ENCODE results near the gene CDH22. TPM values are rescaled to one million over a fixed set of nuclear protein-coding genes. Genes with fewer than 3 reads are reported as not detected.

The CDH22 gene
- total and polyA plus RNA-seq, 2 donors (not counting 1 experiment from before 2014, with no cell fraction given), result not detected

DNA sequence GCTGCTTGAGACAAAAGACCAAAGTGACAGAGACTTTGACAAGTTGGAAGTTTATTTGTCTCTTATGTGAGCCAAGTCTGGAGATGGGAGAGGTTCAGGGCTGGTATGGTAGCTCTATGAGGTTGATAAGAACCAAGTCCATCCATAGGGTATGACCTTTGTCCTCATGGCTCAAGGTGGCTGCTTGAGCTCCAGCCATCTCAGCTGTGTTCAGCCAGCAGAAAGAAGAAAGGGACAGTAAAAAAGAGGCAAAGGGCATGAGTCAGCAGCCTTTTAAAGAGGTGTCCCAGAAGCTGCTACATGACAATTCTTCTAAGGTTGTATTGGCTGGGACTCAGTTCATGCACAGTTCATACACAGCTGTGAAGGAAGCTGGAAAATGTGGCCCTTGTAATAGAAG is 141.2 kb downstream of the CDH22 start:
- peaks cover 56% of the 10 kb centered on the region for H3K27me3 Mint-ChIP-seq
- Histone ChIP-seq H3K36me3 (replicated peaks in 1 of 2; ENCODE audit: control extremely low read depth in 1 of 2, control insufficient read depth in 1 of 2, extremely low read depth in 1 of 2, insufficient read depth in 2 of 2, low read length in 1 of 2) (no peaks in the 10 kb centered on the region), H3K27ac (ENCODE audit: low read length in 2 of 2) (no peak overlapping the region), H3K4me3 (ENCODE audit: control extremely low read depth in 1 of 5, extremely low read depth in 1 of 5, insufficient read depth in 1 of 5, low read depth in 2 of 5, low read length in 4 of 5) (no peak overlapping the region), H3K79me2 (ENCODE audit: control insufficient read depth, insufficient read depth, low read length) (no peaks in the 10 kb centered on the region), H3K27me3 (replicated peaks in 1 of 4; ENCODE audit: control extremely low read depth in 1 of 4, control insufficient read depth in 3 of 4, insufficient read depth in 4 of 4, low read length in 3 of 4) (peaks cover 0 to 35% (median 9%) of the 10 kb centered on the region in 4 experiments), H4K20me1 (ENCODE audit: control insufficient read depth, insufficient read depth, low read length, poor library complexity, severe bottlenecking) (no peaks in the 10 kb centered on the region), H3K4me2 (replicated peaks; ENCODE audit: low read depth, low read length, poor library complexity, severe bottlenecking) (no peak overlapping the region), H3K9me3 (ENCODE audit: control extremely low read depth in 1 of 3, control insufficient read depth in 2 of 3, insufficient read depth in 1 of 3, low read length in 2 of 3) (peaks cover 0 to 5% (median 3%) of the 10 kb centered on the region in 3 donors), H2AFZ (ENCODE audit: insufficient read depth, low read depth, low read length, poor library complexity, severe bottlenecking) (no peak overlapping the region), H3K4me1 (ENCODE audit: control insufficient read depth in 2 of 2, insufficient read depth in 2 of 2, low read length in 2 of 2) (no peaks in the 10 kb centered on the region), H3K9ac (ENCODE audit: low read length) (no peak overlapping the region)
- ATAC-seq (ENCODE audit: low read depth) (no peak), DNase-seq (no peak)
- no peaks in the 10 kb centered on the region for H3K4me1 Mint-ChIP-seq
- POLR2A ChIA-PET, result no interaction called here
- TF ChIP-seq EZH2 (IDR thresholded peaks at IDR 0.05; ENCODE audit: borderline replicate concordance, insufficient read depth, low read depth, low read length, poor library complexity, severe bottlenecking), result no peak
- TF ChIP-seq, protein P1, sequence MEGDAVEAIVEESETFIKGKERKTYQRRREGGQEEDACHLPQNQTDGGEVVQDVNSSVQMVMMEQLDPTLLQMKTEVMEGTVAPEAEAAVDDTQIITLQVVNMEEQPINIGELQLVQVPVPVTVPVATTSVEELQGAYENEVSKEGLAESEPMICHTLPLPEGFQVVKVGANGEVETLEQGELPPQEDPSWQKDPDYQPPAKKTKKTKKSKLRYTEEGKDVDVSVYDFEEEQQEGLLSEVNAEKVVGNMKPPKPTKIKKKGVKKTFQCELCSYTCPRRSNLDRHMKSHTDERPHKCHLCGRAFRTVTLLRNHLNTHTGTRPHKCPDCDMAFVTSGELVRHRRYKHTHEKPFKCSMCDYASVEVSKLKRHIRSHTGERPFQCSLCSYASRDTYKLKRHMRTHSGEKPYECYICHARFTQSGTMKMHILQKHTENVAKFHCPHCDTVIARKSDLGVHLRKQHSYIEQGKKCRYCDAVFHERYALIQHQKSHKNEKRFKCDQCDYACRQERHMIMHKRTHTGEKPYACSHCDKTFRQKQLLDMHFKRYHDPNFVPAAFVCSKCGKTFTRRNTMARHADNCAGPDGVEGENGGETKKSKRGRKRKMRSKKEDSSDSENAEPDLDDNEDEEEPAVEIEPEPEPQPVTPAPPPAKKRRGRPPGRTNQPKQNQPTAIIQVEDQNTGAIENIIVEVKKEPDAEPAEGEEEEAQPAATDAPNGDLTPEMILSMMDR (IDR thresholded peaks at IDR 0.05), result no peak
- CTCF ChIA-PET, result interaction anchor here (0.8 to 2.4 kb wide), 3 partner anchors 9 to 67 kb away, joined by 3 to 8 read pairs (median 4); no protein-coding TSS in a partner anchor
- no peak overlapping the region for H3K27ac Mint-ChIP-seq
- intact Hi-C loops (cut with micrococcal nuclease), result no loop called here
- H3K9me3 Mint-ChIP-seq (ENCODE audit: insufficient read depth), result no peaks in the 10 kb centered on the region
- H3K4me3 Mint-ChIP-seq, result no peak overlapping the region

- Histone ChIP-seq H3K9ac (ENCODE audit: low read length) (no peak overlapping the region), H4K20me1 (ENCODE audit: control insufficient read depth, insufficient read depth, low read length, poor library complexity, severe bottlenecking) (no peaks in the 10 kb centered on the region), H3K9me3 (ENCODE audit: control extremely low read depth in 1 of 3, control insufficient read depth in 2 of 3, insufficient read depth in 1 of 3, low read length in 2 of 3) (peaks cover 0 to 3% (median 3%) of the 10 kb centered on the region in 3 donors), H3K4me3 (ENCODE audit: control extremely low read depth in 1 of 5, extremely low read depth in 1 of 5, insufficient read depth in 1 of 5, low read depth in 2 of 5, low read length in 4 of 5) (no peak overlapping the region), H3K4me1 (ENCODE audit: control insufficient read depth in 2 of 2, insufficient read depth in 2 of 2, low read length in 2 of 2) (no peaks in the 10 kb centered on the region), H3K36me3 (replicated peaks in 1 of 2; ENCODE audit: control extremely low read depth in 1 of 2, control insufficient read depth in 1 of 2, extremely low read depth in 1 of 2, insufficient read depth in 2 of 2, low read length in 1 of 2) (no peaks in the 10 kb centered on the region), H3K27ac (ENCODE audit: low read length in 2 of 2) (no peak overlapping the region), H2AFZ (ENCODE audit: insufficient read depth, low read depth, low read length, poor library complexity, severe bottlenecking) (no peak overlapping the region), H3K79me2 (ENCODE audit: control insufficient read depth, insufficient read depth, low read length) (no peaks in the 10 kb centered on the region), H3K27me3 (replicated peaks in 1 of 4; ENCODE audit: control extremely low read depth in 1 of 4, control insufficient read depth in 3 of 4, insufficient read depth in 4 of 4, low read length in 3 of 4) (peaks cover 0 to 32% (median 6%) of the 10 kb centered on the region in 4 experiments), H3K4me2 (replicated peaks; ENCODE audit: low read depth, low read length, poor library complexity, severe bottlenecking) (no peak overlapping the region)
- POLR2A ChIA-PET, result no interaction called here
- Mint-ChIP-seq H3K4me3 (no peak overlapping the region), H3K27ac (no peak overlapping the region), H3K27me3 (peaks cover 62% of the 10 kb centered on the region), H3K4me1 (no peaks in the 10 kb centered on the region), H3K9me3 (ENCODE audit: insufficient read depth) (no peaks in the 10 kb centered on the region)
- DNase-seq (no peak), ATAC-seq (ENCODE audit: low read depth) (no peak)
- WGBS (ENCODE audit: insufficient coverage), result 78% methylated on average over 7 of the region's 7 CpGs
- CTCF ChIA-PET, result interaction anchor here (1.2 kb wide), 1 partner anchor 10 kb away, joined by 3 read pairs; no protein-coding TSS in a partner anchor
- TF ChIP-seq, protein P1 (IDR thresholded peaks at IDR 0.05), result no peak
- no peak for TF ChIP-seq EZH2 (IDR thresholded peaks at IDR 0.05; ENCODE audit: borderline replicate concordance, insufficient read depth, low read depth, low read length, poor library complexity, severe bottlenecking)
- intact Hi-C loops (cut with micrococcal nuclease), result no loop called here
Measured at GRCh38 chr20:46164254-46164653, 144.0 kb downstream of the CDH22 start.
